Astrocyte (in vitro differentiated cells and primary cell): ENCODE results near the gene PDX1.
A peak's percentile ranks its signal among the peaks of the same experiment; 100 is the strongest.

Source experiments
- CTCF ChIP-seq: IDR thresholded peaks from 2 replicates; pipeline ENCODE4 v1.5.1; 2011; ENCODE audit warnings: low read depth, mild to moderate bottlenecking, inconsistent platforms, low read length, moderate library complexity; ENCODE audit not compliant: insufficient read depth
- EZH2 ChIP-seq: IDR thresholded peaks from 2 replicates; pipeline ENCODE4 v1.6.1; 2012; ENCODE audit warnings: mild to moderate bottlenecking, low read length, inconsistent platforms; ENCODE audit not compliant: insufficient read depth

GRCh38 chr13:27970382-27971235 is 50.8 kb downstream of the PDX1 start:
- TF ChIP-seq EZH2 (peak; percentile 67), CTCF (no peak)
